ENCODE results near the gene HPCAL4. TPM values are rescaled to one million over a fixed set of nuclear protein-coding genes. Genes with fewer than 3 reads are reported as not detected.

Gene HPCAL4
- total RNA-seq, 1 donor from 2014 or later, result 0.49 TPM

DNA sequence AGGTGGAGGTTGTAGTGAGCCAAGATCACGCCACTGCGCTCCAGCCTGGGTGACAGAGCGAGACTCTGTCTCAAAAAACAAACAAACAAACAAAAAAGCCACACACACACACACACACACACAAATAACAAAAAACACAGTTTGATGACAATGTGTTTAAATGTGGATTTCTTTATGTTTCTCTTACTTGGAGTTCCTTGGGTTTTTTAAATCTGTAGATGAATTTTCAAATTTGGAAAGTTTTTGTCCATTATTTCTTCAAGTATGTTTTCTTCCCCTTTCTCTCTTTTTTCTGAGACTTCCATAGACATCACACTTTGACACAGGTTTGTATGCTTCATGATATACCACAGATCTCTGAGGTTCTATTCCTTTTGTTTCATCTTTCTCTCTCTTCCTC lies 35.4 kb upstream of the HPCAL4 start:
- TF ChIP-seq, protein P1, sequence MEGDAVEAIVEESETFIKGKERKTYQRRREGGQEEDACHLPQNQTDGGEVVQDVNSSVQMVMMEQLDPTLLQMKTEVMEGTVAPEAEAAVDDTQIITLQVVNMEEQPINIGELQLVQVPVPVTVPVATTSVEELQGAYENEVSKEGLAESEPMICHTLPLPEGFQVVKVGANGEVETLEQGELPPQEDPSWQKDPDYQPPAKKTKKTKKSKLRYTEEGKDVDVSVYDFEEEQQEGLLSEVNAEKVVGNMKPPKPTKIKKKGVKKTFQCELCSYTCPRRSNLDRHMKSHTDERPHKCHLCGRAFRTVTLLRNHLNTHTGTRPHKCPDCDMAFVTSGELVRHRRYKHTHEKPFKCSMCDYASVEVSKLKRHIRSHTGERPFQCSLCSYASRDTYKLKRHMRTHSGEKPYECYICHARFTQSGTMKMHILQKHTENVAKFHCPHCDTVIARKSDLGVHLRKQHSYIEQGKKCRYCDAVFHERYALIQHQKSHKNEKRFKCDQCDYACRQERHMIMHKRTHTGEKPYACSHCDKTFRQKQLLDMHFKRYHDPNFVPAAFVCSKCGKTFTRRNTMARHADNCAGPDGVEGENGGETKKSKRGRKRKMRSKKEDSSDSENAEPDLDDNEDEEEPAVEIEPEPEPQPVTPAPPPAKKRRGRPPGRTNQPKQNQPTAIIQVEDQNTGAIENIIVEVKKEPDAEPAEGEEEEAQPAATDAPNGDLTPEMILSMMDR (conservative IDR thresholded peaks at IDR 0.05), result no peak
- H3K27me3 Mint-ChIP-seq (ENCODE audit: low read depth), result peaks cover 95% of the 10 kb centered on the region
- no peak for DNase-seq (ENCODE audit: low read depth, low spot score)
- H3K9me3 Mint-ChIP-seq, result no peaks in the 10 kb centered on the region
- no peak overlapping the region for H3K4me3 Mint-ChIP-seq
- H3K4me1 Mint-ChIP-seq, result no peaks in the 10 kb centered on the region
- no peak overlapping the region for H3K27ac Mint-ChIP-seq (ENCODE audit: unreplicated experiment)
- no peaks in the 10 kb centered on the region for H3K36me3 Mint-ChIP-seq (ENCODE audit: low read depth)

DNA sequence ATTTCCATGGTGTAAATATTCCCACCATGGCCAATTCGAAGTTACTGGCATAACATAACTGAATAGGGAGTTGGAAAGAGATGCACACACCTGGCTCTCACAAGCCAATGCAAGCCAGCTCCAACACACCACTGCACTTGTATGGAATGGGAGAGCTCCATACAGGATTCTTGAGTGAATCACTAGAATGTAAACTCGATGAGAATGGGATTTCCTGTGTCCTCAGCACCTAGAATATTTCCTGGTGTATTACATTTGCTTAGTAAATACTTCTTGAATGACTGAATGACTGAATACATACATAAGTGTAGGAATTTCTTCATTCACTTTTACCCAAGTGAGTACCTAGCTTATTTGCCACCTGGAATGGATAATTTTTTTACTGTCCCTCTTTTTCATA lies 31.3 kb upstream of the HPCAL4 start:
- Mint-ChIP-seq H3K4me1 (no peaks in the 10 kb centered on the region), H3K36me3 (ENCODE audit: low read depth) (no peaks in the 10 kb centered on the region), H3K27ac (ENCODE audit: unreplicated experiment) (no peak overlapping the region), H3K9me3 (no peaks in the 10 kb centered on the region), H3K27me3 (ENCODE audit: low read depth) (peaks cover 89% of the 10 kb centered on the region), H3K4me3 (no peak overlapping the region)
- no peak for DNase-seq (ENCODE audit: low read depth, low spot score)
- TF ChIP-seq, protein P1 (conservative IDR thresholded peaks at IDR 0.05), result no peak

DNA sequence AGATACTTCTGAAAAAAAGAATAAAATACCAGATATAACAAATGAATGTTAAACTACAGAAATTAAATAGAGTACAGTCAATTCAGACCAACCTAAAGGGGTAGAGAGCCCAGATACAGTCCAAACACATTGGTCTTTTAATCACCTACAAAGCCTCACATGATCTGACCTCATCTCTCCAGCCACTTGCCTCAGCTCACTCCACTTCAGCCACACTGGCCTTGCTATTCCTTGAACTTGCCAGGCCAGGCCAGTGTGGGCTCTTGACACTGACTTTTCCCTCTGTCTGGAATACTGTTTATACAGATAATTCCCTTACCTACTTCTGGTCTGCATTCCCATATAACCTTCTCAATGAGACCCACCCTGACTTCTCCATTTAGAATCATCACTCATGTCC lies 30.4 kb upstream of the HPCAL4 start:
- H3K36me3 Mint-ChIP-seq (ENCODE audit: low read depth), result no peaks in the 10 kb centered on the region
- no peak overlapping the region for H3K4me3 Mint-ChIP-seq
- peaks cover 89% of the 10 kb centered on the region for H3K27me3 Mint-ChIP-seq (ENCODE audit: low read depth)
- TF ChIP-seq, protein P1 (conservative IDR thresholded peaks at IDR 0.05), result no peak
- H3K27ac Mint-ChIP-seq (ENCODE audit: unreplicated experiment), result no peak overlapping the region
- H3K4me1 Mint-ChIP-seq, result no peaks in the 10 kb centered on the region
- no peaks in the 10 kb centered on the region for H3K9me3 Mint-ChIP-seq
- DNase-seq (ENCODE audit: low read depth, low spot score), result no peak

DNA sequence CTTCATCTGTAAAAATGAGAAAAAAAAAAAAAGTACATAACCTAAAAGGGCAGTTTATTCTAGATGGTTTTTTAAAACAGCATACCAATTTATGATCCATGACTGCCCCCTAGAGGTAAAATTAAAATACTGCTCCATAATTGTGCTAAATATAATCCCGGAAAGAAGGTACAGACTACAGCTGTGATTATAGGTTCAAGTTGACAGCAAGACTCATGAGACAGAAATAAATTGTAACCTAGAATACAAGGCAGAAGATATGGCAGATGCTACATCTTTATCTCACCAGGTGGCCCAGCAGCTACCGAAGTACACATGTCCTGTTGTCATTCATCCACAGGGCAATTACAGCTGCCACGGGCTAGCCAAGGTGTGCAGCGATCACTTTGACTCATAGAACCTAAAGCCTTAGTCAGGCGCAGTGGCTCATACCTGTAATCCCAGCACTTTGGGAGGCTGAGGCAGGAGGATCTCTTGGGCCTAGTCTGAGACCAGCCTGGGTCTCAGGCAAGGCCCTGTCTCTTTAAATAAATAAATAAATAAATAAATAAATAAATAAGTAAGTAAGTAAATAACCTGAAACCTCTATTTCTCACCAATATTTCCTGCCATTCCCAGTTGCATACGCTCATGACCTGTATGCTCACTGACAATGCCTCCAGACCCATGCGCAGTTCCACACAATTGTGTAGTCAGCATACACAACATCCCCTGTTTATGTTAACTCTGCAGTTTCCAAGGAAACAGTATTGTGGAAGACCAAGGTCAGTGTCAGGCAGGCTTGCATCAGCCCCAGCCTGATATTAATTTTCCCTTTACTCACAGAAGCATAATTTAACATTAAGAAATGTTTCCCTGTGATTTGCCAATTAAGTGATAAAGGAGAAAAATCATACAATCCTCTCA lies 29.1 kb upstream of the HPCAL4 start:
- H3K4me3 Mint-ChIP-seq, result no peak overlapping the region
- no peak overlapping the region for H3K27ac Mint-ChIP-seq (ENCODE audit: unreplicated experiment)
- no peaks in the 10 kb centered on the region for H3K36me3 Mint-ChIP-seq (ENCODE audit: low read depth)
- DNase-seq (ENCODE audit: low read depth, low spot score), result no peak
- peaks cover 84% of the 10 kb centered on the region for H3K27me3 Mint-ChIP-seq (ENCODE audit: low read depth)
- H3K4me1 Mint-ChIP-seq, result no peaks in the 10 kb centered on the region
- TF ChIP-seq, protein P1 (conservative IDR thresholded peaks at IDR 0.05), result peak; percentile 93
- H3K9me3 Mint-ChIP-seq, result no peaks in the 10 kb centered on the region

DNA sequence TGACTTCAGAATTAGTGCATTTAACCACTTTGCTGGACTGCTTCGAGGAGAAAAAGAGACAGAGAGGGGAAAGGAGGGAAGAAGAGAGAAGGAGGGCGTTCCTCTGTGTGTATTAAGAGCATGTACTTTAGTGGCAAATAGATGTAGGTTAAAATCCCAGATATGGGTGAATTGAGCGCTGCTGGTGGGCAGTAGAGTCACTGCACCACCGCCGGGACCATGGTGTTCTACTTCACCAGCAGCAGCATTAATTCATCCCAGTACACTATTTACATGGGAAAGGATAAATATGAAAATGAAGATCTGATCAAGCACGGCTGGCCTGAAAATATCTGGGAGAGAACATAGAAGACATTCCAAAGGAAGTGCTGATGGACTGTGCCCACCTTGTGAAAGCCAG lies 26.6 kb upstream of the HPCAL4 start:
- Mint-ChIP-seq H3K27ac (ENCODE audit: unreplicated experiment) (no peak overlapping the region), H3K27me3 (ENCODE audit: low read depth) (peaks cover 81% of the 10 kb centered on the region), H3K4me3 (no peak overlapping the region), H3K4me1 (no peaks in the 10 kb centered on the region), H3K9me3 (no peaks in the 10 kb centered on the region), H3K36me3 (ENCODE audit: low read depth) (no peaks in the 10 kb centered on the region)
- DNase-seq (ENCODE audit: low read depth, low spot score), result no peak
- TF ChIP-seq, protein P1 (conservative IDR thresholded peaks at IDR 0.05), result no peak

Data from neural crest cell (in vitro differentiated cells).